ENCODE measurements around the gene PSMD9.

The PSMD9 gene

DNA sequence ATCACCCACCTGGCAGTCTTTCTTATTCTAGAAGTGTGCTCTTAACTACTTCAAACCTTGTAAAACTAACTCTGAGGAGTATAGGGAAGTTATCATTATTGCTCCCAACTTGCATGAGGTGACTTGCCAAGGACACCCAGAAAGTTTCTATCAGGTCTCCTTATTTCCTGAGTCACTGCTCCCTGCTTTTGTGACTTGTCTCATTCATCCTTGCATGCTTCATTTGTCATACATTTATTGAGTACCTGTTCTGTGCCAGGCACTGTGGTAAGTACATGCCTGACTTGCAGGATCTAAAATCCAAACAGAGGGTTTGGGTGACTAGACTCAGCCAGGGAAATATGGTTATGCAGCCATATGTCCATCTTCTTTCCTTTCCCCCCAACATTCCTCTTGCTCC lies 55.3 kb downstream of the PSMD9 start:
- no peak for TF ChIP-seq EP300 (IDR thresholded peaks at IDR 0.05; ENCODE audit: borderline replicate concordance)
- TF ChIP-seq, protein P1, sequence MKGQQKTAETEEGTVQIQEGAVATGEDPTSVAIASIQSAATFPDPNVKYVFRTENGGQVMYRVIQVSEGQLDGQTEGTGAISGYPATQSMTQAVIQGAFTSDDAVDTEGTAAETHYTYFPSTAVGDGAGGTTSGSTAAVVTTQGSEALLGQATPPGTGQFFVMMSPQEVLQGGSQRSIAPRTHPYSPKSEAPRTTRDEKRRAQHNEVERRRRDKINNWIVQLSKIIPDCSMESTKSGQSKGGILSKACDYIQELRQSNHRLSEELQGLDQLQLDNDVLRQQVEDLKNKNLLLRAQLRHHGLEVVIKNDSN (IDR thresholded peaks at IDR 0.05), result no peak
- TF ChIP-seq, protein P2, sequence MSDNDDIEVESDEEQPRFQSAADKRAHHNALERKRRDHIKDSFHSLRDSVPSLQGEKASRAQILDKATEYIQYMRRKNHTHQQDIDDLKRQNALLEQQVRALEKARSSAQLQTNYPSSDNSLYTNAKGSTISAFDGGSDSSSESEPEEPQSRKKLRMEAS (IDR thresholded peaks at IDR 0.05), result no peak
- TF ChIP-seq YY1 (IDR thresholded peaks at IDR 0.05; ENCODE audit: low read depth), result no peak
- no peak for TF ChIP-seq CREB1 (IDR thresholded peaks at IDR 0.05; ENCODE audit: low read depth)
- TF ChIP-seq TAF1 (IDR thresholded peaks at IDR 0.05; ENCODE audit: low read depth), result no peak
- TF ChIP-seq TCF12 (IDR thresholded peaks at IDR 0.05; ENCODE audit: low read depth), result no peak
- TF ChIP-seq, protein P3, sequence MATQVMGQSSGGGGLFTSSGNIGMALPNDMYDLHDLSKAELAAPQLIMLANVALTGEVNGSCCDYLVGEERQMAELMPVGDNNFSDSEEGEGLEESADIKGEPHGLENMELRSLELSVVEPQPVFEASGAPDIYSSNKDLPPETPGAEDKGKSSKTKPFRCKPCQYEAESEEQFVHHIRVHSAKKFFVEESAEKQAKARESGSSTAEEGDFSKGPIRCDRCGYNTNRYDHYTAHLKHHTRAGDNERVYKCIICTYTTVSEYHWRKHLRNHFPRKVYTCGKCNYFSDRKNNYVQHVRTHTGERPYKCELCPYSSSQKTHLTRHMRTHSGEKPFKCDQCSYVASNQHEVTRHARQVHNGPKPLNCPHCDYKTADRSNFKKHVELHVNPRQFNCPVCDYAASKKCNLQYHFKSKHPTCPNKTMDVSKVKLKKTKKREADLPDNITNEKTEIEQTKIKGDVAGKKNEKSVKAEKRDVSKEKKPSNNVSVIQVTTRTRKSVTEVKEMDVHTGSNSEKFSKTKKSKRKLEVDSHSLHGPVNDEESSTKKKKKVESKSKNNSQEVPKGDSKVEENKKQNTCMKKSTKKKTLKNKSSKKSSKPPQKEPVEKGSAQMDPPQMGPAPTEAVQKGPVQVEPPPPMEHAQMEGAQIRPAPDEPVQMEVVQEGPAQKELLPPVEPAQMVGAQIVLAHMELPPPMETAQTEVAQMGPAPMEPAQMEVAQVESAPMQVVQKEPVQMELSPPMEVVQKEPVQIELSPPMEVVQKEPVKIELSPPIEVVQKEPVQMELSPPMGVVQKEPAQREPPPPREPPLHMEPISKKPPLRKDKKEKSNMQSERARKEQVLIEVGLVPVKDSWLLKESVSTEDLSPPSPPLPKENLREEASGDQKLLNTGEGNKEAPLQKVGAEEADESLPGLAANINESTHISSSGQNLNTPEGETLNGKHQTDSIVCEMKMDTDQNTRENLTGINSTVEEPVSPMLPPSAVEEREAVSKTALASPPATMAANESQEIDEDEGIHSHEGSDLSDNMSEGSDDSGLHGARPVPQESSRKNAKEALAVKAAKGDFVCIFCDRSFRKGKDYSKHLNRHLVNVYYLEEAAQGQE (IDR thresholded peaks at IDR 0.05; ENCODE audit: low read depth), result no peak
- no peak for TF ChIP-seq EGR1 (IDR thresholded peaks at IDR 0.05)
- no peak for TF ChIP-seq RAD21 (IDR thresholded peaks at IDR 0.05; ENCODE audit: low read depth)
- TF ChIP-seq ZBTB7A (IDR thresholded peaks at IDR 0.05; ENCODE audit: low read depth), result no peak
- no peak for TF ChIP-seq CEBPB (IDR thresholded peaks at IDR 0.05)
- no peak for TF ChIP-seq FOXM1 (IDR thresholded peaks at IDR 0.05; ENCODE audit: borderline replicate concordance, low read depth)
- no peak for TF ChIP-seq TEAD4 (IDR thresholded peaks at IDR 0.05)

DNA sequence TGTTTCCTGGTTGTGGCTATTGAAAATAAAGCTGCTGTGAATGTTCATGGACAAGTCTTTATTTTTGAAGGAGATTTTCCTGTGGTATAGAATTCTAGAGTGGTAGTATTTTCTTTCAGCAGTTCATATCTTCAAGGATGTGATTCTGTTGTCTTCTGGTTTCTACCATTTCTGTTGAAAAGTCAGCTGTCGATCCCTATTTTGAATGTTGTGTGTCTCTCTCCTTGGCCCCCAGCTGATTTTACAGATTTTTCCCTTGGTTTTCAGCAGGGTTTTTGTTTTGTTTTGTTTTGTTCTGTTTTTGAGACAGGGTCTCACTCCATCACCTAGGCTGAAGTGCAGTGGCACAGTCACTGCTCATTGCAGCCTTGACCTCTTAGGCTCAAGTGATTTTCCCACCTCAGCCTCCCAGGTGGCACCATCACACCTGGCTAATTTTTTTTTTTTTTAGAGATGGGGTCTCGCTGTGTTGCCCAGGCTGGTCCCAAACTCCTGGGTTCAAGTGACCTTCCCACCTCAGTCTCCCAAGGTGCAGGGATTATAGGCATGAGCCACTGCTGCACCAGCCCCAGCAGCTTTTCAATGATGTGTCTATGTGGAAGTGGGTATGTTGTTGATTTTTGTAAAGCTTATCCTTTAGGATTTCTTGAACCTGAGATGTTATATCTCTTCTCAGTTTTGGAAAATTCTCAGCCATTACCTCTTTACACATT lies 57.9 kb downstream of the PSMD9 start:
- TF ChIP-seq YY1 (IDR thresholded peaks at IDR 0.05; ENCODE audit: low read depth) (no peak), TEAD4 (IDR thresholded peaks at IDR 0.05) (no peak), TCF12 (IDR thresholded peaks at IDR 0.05; ENCODE audit: low read depth) (no peak), ZBTB7A (IDR thresholded peaks at IDR 0.05; ENCODE audit: low read depth) (no peak), TAF1 (IDR thresholded peaks at IDR 0.05; ENCODE audit: low read depth) (no peak), CREB1 (IDR thresholded peaks at IDR 0.05; ENCODE audit: low read depth) (no peak), CEBPB (IDR thresholded peaks at IDR 0.05) (no peak), EP300 (IDR thresholded peaks at IDR 0.05; ENCODE audit: borderline replicate concordance) (no peak), NFIC (IDR thresholded peaks at IDR 0.05) (no peak), RAD21 (IDR thresholded peaks at IDR 0.05; ENCODE audit: low read depth) (no peak), EGR1 (IDR thresholded peaks at IDR 0.05) (no peak), FOXM1 (IDR thresholded peaks at IDR 0.05; ENCODE audit: borderline replicate concordance, low read depth) (no peak)
- TF ChIP-seq, protein P1 (IDR thresholded peaks at IDR 0.05), result no peak
- TF ChIP-seq, protein P3 (IDR thresholded peaks at IDR 0.05; ENCODE audit: low read depth), result no peak
- TF ChIP-seq, protein P2 (IDR thresholded peaks at IDR 0.05), result no peak

DNA sequence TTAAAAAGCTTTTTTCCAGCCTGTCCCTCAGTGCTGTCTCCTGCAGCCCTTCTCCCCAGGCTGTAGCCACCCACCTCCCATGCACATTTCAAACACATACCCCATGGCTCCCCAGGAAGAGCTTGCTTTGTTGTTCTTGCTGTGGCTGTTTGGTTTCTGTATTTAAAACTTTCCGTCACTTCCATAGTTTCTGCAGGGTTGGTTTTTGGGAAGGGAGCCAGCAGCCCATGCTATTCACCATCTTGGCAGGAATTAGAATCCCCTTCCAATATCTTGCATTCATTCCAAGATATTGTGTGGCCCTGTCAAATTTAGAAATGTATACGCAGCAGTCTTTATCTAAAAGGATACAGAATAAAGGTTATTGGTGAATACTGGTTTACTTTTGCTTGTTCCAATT lies 59.4 kb downstream of the PSMD9 start:
- no peak for TF ChIP-seq NFIC (IDR thresholded peaks at IDR 0.05)

DNA sequence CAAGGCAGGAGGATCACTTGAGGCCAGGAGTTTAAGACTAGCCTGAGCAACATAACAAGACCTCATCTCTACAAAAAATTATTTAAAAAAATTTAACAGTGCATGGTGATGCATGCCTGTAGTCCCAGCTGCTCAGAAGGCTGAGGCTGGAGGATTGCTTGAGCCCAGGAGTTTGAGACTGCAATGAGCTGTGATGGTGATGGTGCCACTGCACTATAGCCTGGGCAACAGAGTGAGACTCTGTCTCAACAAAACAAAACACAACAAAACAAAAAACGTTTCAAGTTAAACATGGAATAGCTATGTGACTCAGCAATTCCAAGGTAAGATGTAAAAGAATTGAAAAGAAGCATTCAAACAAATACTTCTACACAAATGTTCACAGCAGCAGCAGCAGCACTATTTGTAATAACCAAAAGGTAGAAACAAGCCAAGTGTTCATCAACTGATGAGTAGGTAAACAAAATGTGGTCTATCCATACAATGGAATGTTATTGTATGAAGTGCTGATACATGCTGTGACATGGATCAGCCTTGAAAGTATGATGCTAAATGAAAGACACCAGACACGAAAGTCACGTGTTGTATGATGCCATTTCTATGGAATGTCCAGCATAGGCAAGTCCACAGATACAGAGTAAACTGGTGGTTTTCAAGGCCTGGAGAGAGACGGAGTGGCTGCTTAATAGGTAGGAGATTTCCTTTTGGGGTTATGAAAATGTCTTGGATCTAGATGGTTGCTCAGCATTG lies 61.2 kb downstream of the PSMD9 start:
- TF ChIP-seq, protein P1 (IDR thresholded peaks at IDR 0.05), result peak; percentile 63
- no peak for TF ChIP-seq CEBPB (IDR thresholded peaks at IDR 0.05)

DNA sequence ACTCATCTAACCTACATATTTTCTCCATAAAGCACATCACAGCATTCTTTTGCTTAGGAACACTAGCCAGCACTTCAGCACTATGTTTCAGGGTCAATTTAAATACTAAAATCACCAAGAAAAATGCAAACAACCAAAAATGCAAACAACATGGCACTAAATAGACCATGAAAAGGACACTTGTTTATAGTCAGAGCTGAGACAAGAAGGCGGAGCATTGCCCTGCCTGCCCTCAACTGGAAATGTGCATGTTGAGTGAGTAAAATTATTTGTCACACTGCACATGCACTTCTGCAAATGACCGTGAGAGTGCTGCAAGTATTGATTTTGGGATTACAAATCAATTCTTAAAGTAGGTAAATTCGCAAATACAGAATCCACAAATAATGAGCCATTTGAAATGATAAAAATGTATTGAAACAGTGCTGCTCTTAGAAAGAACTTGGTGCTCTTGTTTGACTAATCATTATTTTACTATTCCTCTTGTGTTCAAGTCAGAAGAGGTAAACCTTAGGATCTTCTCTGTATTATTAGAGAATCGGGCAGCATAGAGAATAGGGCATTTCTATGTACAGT lies 64.6 kb downstream of the PSMD9 start:
- TF ChIP-seq, protein P3 (IDR thresholded peaks at IDR 0.05; ENCODE audit: low read depth), result no peak
